ENCODE results near the gene PANK2.
A peak's percentile ranks its signal among the peaks of the same experiment; 100 is the strongest.
"Not testable (repeated sequence)": the region's sequence is repeated elsewhere in the genome, so short reads cannot be mapped to it uniquely, and the experiment has no call there.

Gene PANK2

DNA sequence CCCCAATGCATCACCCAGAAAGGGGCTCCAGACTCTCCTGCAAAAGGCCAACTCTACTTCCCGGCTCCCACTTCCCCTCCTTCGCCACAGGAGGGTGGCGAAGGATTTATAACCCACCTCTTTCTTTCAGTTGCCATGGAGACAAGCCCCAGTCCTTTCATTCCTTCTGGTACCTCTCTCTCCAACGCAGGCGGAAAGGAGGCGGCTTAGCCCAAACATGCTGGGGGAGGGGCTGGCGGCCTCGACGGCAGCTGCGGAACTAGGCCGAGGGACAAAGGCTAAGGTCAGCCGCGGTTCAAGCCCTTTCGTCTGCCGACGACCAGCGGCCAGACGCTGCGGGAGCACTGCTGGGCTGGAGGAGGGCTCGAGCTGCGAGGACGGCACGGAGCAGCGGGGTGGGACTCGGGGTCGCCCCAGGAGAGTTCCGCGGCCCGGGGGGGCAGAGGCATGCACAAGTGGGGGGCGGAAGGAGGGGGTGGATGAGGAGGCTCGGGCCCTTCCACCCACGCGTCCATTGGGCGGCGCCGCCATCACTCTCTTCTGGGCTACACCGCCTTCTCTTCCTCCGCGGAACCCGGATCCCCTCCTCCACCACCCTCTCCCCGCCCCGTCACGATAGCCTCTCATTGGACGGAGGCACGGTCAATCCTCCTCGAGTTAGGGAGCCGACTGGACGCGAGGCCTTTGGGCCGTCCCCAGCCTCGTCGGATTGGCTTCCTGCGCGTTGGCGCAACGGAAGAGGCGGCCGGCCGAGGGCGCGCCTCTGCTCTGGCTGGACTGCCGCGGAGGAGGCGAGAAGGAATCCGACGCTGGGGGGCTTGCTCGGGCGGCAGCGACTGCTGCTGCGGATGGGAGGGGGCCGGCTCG lies at the start of gene PANK2:
PANK2 (plus strand) TSS at position 766 of the 867 bp plus-strand sequence.
- peak; percentile 93 for DNase-seq

DNA sequence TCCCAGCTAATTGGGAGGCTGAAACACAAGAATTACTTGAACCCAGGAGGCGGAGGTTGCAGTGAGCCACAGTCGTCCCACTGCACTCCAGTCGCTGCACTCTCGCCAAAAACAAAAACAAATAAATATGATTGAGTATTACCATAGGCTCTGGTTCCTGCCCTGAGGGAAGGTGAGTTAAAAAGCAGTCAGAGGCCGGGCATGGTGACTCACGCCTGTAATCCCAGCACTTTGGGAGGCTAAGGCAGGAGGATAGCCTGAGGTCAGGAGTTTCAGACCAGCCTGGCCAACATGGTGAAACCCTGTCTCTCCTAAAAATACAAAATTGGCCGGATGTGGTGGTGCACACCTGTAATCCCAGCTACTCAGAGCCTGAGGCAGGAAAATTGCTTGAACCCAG lies 49.0 kb upstream of the PANK2 start:
- not testable (repeated sequence) for DNase-seq

DNA sequence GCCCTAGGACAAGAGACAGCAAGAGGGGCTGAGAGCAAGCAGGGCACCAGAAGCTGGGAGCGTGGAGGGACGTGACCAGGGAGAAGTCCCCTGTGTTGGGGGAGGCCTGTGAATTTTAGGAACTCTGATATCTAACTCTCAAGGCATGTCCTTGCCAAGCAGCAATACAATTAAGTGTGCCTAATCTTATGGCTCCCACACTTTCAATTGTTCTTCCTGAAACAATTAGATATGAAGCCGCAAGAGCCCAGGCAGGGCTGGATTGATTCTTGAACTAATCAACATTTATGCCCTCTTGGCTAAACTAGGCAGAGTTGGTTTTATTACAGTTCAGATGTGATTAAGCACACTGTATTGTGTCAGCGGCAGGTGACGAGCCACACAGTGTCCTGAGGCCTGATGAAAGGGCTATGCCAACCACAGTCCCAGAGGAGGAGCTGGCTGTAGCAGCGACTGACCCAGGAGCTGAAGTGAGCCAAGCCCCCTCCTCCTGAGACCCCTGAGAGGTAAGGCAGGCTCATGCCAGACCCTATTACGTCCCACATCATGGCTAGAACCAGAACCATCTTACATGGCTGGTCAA lies 46.7 kb upstream of the PANK2 start:
- DNase-seq, result no peak

DNA sequence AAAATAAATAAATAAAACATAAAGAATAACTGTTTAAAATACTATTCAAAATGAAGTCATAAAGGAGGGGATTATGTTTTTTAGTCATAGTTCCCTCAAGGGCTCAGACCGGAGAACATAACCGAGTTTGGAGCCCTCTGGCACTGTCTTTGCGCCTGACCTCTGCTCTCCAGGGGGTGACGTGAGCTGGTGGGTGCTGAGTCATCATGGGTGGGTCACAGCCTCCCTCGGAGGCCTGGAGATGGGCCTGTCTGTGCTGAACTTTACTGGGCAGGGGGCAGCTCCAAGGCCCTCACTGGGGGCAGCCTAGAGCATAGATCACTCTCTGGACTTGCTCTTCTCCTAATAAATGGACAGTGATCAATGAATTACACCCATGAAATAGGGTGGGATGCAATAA lies 45.7 kb upstream of the PANK2 start:
- no peak for DNase-seq

DNA sequence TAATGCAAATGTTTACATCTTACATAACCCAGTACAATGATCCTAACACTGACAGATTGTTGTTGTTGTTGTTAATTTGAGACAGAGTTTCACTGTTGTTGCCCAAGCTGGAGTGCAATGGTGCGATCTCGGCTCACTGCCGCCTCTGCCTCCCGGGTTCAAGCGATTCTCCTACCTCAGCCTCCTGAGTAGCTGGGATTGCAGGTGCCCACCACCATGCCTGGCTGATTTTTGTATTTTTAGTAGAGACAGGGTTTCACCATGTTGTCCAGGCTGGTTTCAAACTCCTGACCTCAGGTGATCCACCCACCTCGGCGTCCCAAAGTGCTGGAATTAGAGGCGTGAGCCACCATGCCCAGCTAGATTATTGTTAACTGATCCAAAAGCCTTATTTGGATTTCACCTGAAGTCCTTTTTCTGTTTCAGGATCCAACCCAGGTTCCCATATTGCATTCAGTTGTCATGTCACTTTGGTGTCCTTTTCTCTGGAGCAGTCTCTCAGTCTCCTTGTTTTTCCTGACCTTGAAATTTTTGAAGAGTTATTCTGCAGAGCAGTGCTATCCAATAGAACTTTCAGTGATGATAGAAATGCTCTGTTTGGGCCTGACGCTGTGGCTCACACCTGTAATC lies 45.1 kb upstream of the PANK2 start:
- not testable (repeated sequence) for DNase-seq

DNA sequence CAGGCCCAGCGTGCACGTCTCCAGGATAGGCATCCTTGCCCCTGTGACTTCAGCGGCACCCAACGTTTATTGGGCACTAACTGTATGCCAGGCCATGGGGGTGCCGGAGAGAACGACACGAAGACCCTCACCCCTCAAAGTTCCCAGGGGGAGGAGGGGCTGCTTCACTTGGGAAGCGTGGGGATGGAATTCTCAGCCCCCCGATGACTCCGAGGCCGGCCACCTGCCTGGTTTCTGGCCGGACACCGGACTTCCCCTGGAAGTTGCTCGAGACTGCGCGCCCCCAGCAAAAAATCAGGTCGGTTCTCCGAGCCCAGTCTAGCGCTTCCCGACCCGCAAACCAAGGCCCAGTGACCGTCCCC lies 42.8 kb upstream of the PANK2 start:
- DNase-seq, result no peak

DNA sequence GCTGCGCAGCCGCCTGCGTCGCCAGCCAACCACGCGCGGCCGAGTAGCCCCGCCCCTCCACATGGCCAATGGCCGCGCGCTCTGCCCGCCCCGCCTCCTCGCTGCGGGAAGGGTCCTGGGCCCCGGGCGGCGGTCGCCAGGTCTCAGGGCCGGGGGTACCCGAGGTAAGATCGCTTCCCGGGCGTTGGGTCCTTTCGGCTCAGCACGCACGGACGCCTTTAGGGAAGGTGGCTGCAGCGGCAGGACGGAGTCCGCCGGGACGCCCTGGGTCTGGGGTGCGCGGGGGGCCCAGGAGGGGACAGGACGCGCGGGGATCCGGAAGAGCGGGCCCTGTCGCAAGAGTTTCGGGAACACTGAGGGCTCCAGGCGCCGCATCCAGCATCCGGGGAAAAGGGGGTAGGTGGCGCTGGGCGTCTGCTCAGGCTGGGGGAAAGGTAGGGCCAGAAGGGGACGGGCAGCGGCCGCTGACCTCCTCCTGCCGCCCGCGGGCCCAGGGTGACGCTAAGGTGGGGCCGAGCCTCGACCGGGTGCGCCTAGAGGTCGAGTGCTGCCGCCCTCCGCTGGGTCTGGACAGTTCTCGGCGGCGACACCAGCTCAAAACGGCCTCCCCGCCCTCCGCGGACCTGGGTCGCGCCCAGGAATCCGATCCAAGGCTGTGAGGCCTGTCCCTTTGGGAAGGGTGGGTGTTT lies 42.3 kb upstream of the PANK2 start, which contains the start of gene MAVS:
MAVS (plus strand) TSS at position 95 of the 689 bp plus-strand sequence. CDS start 7,791 bp downstream, outside the sequence.
- peak; percentile 46 for DNase-seq

DNA sequence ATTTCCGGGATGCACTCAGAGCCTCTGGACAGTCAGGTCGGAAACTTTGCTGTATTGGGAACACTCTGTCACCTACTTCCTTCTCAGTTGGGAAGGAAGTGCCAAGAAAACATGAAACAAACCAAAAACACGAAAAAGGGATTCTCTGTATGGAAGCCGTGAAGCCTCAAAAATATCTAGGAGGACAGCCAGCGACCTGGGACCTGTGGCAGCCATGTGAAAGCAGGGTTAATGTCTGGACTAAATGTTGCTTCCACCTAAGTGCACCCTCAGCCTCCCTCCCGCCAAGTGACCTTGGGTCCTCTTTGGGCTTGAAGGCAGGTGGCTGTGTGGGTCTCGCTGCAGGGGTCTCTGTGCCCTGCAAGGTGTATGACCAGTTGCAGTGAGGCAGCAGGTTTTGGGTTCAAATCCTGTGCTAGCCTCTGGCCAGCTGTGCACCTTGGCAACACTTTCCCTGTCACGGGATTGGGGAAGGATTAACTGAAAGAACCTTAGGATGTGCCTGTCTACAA lies 41.7 kb upstream of the PANK2 start:
- DNase-seq, result no peak

DNA sequence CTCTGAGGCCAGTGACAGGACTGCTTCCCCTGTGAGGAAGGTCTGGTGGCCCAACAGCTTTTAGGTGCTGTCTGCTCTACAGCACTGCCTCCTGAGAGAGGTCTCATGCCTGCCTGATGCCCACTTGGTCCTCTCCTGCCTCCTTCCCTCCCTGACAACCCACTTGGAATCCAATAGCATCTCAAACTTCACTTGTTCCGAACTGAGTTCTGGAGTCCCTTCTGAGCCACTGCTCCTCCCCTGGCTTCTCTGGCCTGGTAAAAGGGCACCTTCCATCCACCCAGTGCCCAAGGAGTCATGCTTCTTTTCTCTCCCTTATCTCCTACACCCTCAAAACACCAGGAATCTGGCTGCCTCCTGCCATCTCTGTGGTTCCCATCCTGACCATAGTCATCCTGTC lies 40.6 kb upstream of the PANK2 start:
- no peak for DNase-seq

DNA sequence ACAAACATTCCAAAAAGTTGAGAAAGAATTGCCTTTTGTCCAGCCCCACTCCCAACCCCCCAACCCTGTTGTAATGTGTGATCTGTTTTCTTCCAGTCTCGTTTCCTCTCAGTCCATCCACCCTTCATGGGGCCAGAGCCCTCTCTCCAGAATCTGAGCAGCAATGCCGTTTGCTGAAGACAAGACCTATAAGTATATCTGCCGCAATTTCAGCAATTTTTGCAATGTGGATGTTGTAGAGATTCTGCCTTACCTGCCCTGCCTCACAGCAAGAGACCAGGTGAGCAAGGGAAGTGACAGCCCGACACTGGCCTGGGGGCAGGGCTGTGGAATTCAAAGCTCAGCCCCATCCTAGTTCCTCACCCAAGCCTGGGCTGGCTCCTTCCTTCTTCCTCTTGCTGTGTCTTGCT lies 34.7 kb upstream of the PANK2 start:
- DNase-seq, result no peak

DNA sequence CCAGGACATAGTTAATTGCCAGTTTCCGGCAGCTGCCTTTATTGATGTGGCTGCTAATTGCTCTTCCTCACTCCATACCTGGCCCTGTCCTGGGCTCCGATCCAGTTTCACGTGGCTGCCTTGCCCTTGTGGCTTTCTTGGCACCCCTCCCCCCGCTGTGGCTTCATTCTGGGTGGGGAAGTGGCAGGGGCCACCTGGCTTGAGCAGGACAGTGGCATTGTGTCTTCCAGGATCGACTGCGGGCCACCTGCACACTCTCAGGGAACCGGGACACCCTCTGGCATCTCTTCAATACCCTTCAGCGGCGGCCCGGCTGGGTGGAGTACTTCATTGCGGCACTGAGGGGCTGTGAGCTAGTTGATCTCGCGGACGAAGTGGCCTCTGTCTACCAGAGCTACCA lies 31.8 kb upstream of the PANK2 start:
- no peak for DNase-seq

DNA sequence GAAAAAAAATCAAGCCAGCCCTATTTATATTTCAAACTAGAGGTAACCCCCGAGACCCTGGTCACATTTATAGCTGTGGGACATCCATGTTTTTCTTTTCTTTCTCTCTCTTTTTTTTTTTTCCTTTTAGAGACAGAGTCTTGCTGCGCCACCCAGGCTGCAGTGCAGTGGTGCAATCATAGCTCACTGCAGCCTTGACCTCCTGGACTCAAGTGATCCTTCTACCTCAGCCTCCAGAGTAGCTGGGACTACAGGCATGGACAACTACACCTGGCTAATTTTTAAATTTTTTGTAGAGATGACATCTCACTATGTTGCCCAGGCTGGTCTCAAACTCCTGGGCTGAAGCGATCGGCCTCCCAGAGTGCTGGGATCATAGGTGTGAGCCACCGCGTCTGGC lies 30.5 kb upstream of the PANK2 start:
- DNase-seq, result no peak

DNA sequence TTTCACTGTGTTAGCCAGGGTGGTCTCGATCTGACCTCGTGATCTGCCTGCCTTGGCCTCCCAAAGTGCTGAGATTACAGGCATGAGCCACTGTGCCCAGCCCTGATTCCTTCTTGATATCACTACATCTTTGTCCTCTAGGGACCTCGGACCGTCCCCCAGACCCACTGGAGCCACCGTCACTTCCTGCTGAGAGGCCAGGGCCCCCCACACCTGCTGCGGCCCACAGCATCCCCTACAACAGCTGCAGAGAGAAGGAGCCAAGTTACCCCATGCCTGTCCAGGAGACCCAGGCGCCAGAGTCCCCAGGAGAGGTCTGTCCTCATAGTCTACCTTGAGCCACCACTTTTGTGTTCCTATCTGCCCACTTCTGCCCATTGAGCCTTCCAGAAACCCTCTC lies 28.0 kb upstream of the PANK2 start:
- DNase-seq, result no peak

DNA sequence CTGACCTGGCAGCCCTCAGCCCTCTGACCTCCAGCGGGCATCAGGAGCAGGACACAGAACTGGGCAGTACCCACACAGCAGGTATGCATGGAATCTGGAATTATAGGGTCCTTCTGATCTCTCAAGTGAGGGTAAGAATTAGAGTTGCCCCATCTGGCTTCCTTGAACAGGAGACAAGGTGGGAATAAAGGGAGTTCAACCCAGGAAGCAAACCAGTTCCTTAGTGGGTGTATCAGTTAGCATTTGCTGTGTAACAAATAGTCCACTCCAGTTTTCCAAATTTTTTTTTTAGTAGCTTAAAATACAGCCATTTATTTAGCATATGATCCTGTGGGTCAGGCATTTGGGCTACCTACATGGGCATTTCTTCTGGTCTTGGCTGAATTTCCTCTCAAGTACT lies 26.9 kb upstream of the PANK2 start:
- no peak for DNase-seq

DNA sequence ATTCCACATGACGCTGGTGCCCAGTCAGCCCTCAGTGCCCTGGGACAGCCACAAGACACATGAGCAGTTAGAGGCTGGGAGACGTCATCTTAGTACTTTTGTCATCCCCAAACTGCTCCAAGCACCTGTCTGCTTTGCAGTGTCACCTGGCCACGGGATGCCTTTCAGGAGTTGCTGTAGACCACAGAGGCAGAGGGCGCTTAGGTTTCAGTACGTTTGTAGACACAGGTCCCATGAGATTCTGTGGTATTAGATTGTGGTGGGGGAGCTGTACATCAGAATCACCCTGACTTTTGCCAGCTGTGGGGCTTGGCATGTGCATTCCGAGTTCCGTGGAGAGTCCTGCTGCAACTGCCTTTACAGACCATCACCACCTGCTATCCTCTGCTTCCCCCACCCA lies 25.9 kb upstream of the PANK2 start:
- DNase-seq, result no peak

DNA sequence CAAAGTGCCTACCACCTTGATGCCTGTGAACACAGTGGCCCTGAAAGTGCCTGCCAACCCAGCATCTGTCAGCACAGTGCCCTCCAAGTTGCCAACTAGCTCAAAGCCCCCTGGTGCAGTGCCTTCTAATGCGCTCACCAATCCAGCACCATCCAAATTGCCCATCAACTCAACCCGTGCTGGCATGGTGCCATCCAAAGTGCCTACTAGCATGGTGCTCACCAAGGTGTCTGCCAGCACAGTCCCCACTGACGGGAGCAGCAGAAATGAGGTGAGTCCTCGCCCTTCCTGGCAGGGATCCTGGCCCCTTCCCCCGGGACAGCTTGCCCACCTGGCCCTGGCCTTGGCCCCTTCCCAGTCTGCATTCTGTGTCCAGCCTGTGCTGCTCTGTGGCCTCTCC lies 24.7 kb upstream of the PANK2 start:
- DNase-seq, result no peak

DNA sequence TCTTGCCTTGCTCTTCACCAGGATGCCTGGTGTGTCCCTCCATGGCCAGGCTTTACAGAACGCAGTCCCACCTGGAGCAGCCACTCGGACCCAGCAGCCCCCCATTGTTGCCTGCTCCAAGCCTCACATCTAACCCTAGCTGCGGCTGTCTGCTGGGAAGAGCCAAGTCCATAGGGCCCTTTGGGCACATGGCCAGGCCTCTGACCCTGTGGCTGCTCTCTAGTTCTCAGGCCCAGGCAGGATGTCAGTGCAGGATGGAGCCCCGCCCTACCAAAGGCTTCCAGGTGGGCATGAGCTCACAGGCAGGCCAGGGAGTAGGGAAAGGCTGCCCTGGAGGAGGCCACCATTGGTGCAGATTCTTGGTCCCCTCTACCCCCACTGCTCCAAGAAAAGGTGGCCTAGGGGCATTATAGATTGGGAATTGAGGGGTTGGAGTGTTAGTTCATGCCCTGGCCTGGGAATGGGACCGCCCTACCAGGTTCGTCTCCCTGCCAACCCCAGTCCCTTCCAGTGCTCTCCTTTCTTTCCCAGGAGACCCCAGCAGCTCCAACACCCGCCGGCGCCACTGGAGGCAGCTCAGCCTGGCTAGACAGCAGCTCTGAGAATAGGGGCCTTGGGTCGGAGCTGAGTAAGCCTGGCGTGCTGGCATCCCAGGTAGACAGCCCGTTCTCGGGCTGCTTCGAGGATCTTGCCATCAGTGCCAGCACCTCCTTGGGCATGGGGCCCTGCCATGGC lies 23.9 kb upstream of the PANK2 start:
- DNase-seq, result no peak

DNA sequence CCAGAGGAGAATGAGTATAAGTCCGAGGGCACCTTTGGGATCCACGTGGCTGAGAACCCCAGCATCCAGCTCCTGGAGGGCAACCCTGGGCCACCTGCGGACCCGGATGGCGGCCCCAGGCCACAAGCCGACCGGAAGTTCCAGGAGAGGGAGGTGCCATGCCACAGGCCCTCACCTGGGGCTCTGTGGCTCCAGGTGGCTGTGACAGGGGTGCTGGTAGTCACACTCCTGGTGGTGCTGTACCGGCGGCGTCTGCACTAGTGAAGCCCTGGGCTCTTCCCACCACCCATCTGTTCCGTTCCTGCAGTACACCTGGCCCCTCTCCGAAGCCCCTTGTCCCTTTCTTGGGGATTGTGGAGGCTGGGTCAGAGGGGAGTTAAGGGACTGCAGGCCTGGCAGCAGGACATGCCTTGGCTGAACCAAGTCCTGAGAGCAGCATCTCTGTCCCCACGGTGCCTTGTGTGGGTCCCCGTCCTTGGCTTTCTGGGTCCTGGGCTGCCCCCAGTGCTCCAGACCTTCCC lies 23.2 kb upstream of the PANK2 start:
- DNase-seq, result no peak

DNA sequence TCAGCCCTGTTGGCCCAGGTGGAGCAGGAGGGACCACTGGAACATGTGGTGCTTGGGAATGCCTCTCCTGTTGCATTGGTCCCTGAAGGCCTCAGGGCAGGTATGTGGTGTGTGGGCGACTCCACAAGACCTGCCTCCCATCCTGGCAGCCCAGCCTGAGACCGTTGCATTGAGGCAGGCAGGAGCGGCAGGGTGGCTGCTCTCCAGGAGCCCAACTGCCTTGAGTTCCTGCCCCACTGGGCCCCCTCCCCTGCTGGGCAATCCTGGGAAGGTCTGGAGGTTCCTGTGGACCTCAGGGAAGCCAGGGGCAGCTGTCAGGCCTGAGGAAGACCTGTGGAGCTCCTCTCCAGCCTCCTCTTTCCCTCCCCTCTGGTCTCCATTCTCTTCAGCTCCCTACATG lies 22.7 kb upstream of the PANK2 start:
- no peak for DNase-seq

DNA sequence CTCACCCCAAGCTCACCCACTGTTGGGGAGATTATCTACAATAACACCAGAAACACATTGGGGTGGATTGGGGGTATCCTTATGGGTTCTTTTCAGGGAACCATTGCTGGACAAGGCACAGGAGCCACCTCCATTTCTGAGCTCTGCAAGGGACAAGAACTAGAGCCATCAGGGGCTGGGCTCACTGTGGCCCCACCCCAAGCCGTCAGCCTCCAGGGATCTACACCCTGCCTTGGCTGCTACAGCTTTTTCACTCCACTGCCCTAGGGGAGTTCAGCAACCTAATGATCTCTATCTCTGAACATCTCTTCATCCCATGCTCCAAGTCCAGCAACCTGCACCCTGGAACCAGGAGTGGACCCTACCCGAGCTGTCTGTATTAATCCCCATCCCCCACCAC lies 21.4 kb upstream of the PANK2 start:
- no peak for DNase-seq

DNA sequence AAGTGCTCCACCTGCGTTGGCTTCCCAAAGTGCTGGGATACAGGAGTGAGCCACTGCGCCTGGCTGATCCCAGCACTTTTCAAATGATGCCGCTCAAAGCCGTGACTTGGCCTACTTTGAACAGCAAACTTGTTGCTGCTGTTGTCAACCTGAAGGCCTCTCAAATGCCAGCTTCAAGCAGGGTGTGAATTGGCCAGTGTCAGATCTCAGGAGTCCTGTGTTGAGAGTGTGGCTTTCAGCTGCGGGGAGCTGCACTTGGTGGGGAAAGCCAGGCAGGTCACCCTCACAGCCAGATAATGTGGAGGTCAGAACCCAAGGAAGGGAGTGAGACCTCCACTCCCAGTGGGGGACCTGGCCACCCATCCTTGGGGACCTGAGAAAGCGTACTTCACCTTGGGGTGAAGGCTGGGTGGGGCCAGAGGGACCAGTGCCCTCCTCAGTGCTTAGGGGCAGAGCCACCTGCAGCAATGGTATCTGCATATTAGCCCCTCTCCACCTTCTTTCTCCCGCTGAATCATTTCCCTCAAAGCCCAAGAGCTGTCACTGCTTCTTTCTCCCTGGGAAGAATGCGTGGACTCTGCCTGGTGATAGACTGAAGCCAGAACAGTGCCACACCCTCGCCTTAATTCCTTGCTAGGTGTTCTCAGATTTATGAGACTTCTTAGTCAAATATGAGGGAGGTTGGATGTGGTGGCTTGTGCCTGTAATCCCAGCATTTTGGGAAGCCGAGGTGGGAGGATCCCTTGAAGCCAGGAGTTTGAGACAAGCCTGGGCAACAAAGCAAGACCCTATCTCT lies 19.1 kb upstream of the PANK2 start:
- no peak for DNase-seq

Measured in DMS 273 treated with DMSO at 0.1 percent for 48 hours (cell line).